GM23338 (cell line): ENCODE data around the gene DIRAS3. TPM values are rescaled to one million over a fixed set of nuclear protein-coding genes. Genes with fewer than 3 reads are reported as not detected.
"Not testable (repeated sequence)": the region's sequence is repeated elsewhere in the genome, so short reads cannot be mapped to it uniquely, and the experiment has no call there.

ENCODE experiments used
- ATAC-seq: fragments of 200-7000 bp; cut with Tn5 transposase; 3 replicates; pipeline ENCODE4 v1.9.1; 2020
- DNase-seq: peaks from one replicate; pipeline ENCODE4 v3.0.0-alpha.2; 2015; ENCODE audit warnings: low spot score
- H2AFZ ChIP-seq: fragments of 200-600 bp; sonication (generic); 2 replicates; pipeline ENCODE4 v1.8.0; 2016; ENCODE audit warnings: antibody characterized with exemption, mild to moderate bottlenecking, moderate library complexity
- H3F3A ChIP-seq: fragments of 200-600 bp; sonication (generic); replicated peaks from 2 replicates; pipeline ENCODE4 v1.8.0; 2017; ENCODE audit warnings: antibody characterized with exemption, mixed run types, low read depth
- H3K27ac ChIP-seq: fragments of 200-600 bp; sonication (generic); 2 replicates; pipeline ENCODE4 v1.6.1; 2016; ENCODE audit warnings: low read depth
- H3K27me3 ChIP-seq: fragments of 200-600 bp; sonication (generic); 2 replicates; pipeline ENCODE4 v1.8.0; 2016; ENCODE audit warnings: mild to moderate bottlenecking, mixed run types, moderate library complexity; ENCODE audit not compliant: insufficient read depth
- H3K36me3 ChIP-seq: fragments of 200-600 bp; sonication (generic); 2 replicates; pipeline ENCODE4 v1.8.0; 2016; ENCODE audit warnings: mild to moderate bottlenecking; ENCODE audit not compliant: insufficient read depth
- H3K4me1 ChIP-seq: fragments of 200-600 bp; sonication (generic); 2 replicates; pipeline ENCODE4 v1.8.0; 2016; ENCODE audit warnings: mild to moderate bottlenecking, moderate library complexity; ENCODE audit not compliant: insufficient read depth
- H3K4me2 ChIP-seq: fragments of 200-600 bp; sonication (generic); 2 replicates; pipeline ENCODE4 v1.7.1; 2017; ENCODE audit warnings: mixed run types
- H3K4me3 ChIP-seq: fragments of 200-600 bp; sonication (generic); 2 replicates; pipeline ENCODE4 v1.6.1; 2016; ENCODE audit warnings: mixed run types
- H3K79me2 ChIP-seq: fragments of 200-600 bp; sonication (generic); replicated peaks from 2 replicates; pipeline ENCODE4 v1.8.0; 2017; ENCODE audit warnings: mild to moderate bottlenecking; ENCODE audit not compliant: insufficient read depth
- H3K9me2 ChIP-seq: fragments of 200-600 bp; sonication (generic); 2 replicates; pipeline ENCODE4 v1.8.0; 2017; ENCODE audit not compliant: insufficient read depth
- H4K20me1 ChIP-seq: fragments of 200-600 bp; sonication (generic); replicated peaks from 2 replicates; pipeline ENCODE4 v1.8.0; 2017; ENCODE audit warnings: mild to moderate bottlenecking; ENCODE audit not compliant: insufficient read depth
- H3K27ac Mint-ChIP-seq: 2 replicates; pipeline ENCODE4 v1.8.0; 2020; ENCODE audit warnings: inconsistent platforms, mild to moderate bottlenecking, moderate library complexity, mixed read lengths
- H3K27me3 Mint-ChIP-seq: 3 replicates; pipeline ENCODE4 v1.8.0; 2022; ENCODE audit warnings: low read depth, mild to moderate bottlenecking, moderate library complexity, mixed read lengths, inconsistent platforms; ENCODE audit not compliant: insufficient read depth, poor library complexity
- H3K36me3 Mint-ChIP-seq: 3 replicates; pipeline ENCODE4 v1.8.0; 2021; ENCODE audit warnings: low read depth, mild to moderate bottlenecking, inconsistent platforms, moderate library complexity, mixed read lengths
- H3K4me1 Mint-ChIP-seq: 3 replicates; pipeline ENCODE4 v1.8.0; 2020; ENCODE audit warnings: mild to moderate bottlenecking, inconsistent platforms, mixed read lengths
- H3K4me3 Mint-ChIP-seq: 3 replicates; pipeline ENCODE4 v1.8.0; 2021; ENCODE audit warnings: moderate library complexity, mild to moderate bottlenecking, inconsistent platforms, mixed read lengths
- H3K9me3 Mint-ChIP-seq: 3 replicates; pipeline ENCODE4 v1.8.0; 2020; ENCODE audit warnings: moderate library complexity, mild to moderate bottlenecking, inconsistent platforms, mixed read lengths
- CREB1 ChIP-seq: fragments of 250-450 bp; sonication (Bioruptor Pico); IDR thresholded peaks from 2 replicates; pipeline ENCODE4 v1.5.0; 2020; ENCODE audit warnings: low read depth, mild to moderate bottlenecking, moderate library complexity
- EZH2 ChIP-seq: fragments of 200-600 bp; sonication (generic); IDR thresholded peaks from one replicate; pipeline ENCODE4 v1.8.0; 2017; ENCODE audit warnings: antibody characterized with exemption, mild to moderate bottlenecking, low read depth; ENCODE audit not compliant: unreplicated experiment
- EZH2phosphoT487 ChIP-seq: fragments of 200-600 bp; sonication (generic); IDR thresholded peaks from one replicate; pipeline ENCODE4 v1.8.1; 2018; ENCODE audit warnings: antibody characterized with exemption; ENCODE audit not compliant: unreplicated experiment
- NANOG ChIP-seq: IDR thresholded peaks from 2 replicates; pipeline ENCODE4 v1.6.1; 2016; ENCODE audit warnings: antibody characterized with exemption, borderline replicate concordance
- POLR2AphosphoS5 ChIP-seq: IDR thresholded peaks from 2 replicates; pipeline ENCODE4 v1.6.1; 2016; ENCODE audit warnings: antibody characterized with exemption, low read depth
- STAT1 ChIP-seq: IDR thresholded peaks from one replicate; pipeline ENCODE4 v1.6.1; 2016; ENCODE audit warnings: antibody characterized with exemption; ENCODE audit not compliant: unreplicated experiment
- ZNF114 ChIP-seq: fragments of 250-450 bp; sonication (Bioruptor Pico); IDR thresholded peaks from 2 replicates; pipeline ENCODE4 v1.5.0; 2020; ENCODE audit warnings: mild to moderate bottlenecking, moderate library complexity
- ZNF331 ChIP-seq: fragments of 250-450 bp; sonication (Bioruptor Pico); IDR thresholded peaks from 2 replicates; pipeline ENCODE4 v1.5.0; 2020; ENCODE audit warnings: low read depth, mild to moderate bottlenecking, moderate library complexity
- polyA plus RNA-seq: library from polyadenylated mRNA; unstranded; fragments of >200 nt; fragmentation: Nextera tagmentation; extraction: Ambion mirVana; gene quantifications from 2 replicates; pipeline ENCODE4 v1.2.1, GENCODE V29; 2016
- total RNA-seq: library from RNA; depleted of rRNA; stranded (reverse); fragments of >200 nt; shearing (Covaris generic); gene quantifications from 2 replicates; pipeline ENCODE4 v1.2.3, GENCODE V29; 2014
- TF ChIP-seq, protein P1 (sequence below), 2 experiments: fragments of 200-600 bp in 1 of 2; sonication (generic) in 1 of 2; conservative IDR thresholded peaks; 2 replicates each; pipeline versions ENCODE4 v1.5.1 to v1.6.1; 2016 to 2017; ENCODE audit warnings: antibody characterized with exemption in 2 of 2, low read depth in 2 of 2, mild to moderate bottlenecking in 2 of 2, moderate library complexity in 1 of 2
- TF ChIP-seq, protein P2 (sequence below): IDR thresholded peaks from 2 replicates; pipeline ENCODE4 v1.6.1; 2016; ENCODE audit warnings: antibody characterized with exemption

The DIRAS3 gene
- total and polyA plus RNA-seq, 2 experiments from 2014 or later: 0.21 to 0.40 TPM

DNA sequence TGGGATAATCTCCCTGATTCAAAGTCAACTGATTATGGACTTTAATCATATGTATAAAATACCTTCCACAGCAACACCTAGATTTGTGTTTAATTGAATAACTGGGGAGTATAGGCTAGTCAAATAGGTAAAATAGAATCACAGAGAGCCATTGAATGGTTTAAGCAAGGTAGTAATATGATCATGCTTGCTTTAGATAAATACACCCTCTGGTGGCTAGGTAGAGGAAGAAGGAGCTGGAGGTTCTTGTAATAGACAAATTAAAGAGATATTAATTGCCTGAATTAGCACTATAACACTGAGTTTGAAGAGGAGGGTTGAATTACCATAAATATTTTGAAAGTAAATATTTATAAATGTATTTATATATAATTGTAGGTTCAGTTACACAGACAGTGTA, 40.3 kb downstream of the DIRAS3 start:
- Mint-ChIP-seq H3K9me3 (no peaks in the 10 kb centered on the region), H3K4me1 (no peaks in the 10 kb centered on the region), H3K27ac (no peak overlapping the region), H3K36me3 (no peaks in the 10 kb centered on the region), H3K4me3 (no peak overlapping the region), H3K27me3 (no peaks in the 10 kb centered on the region)
- H3K27ac ChIP-seq: no peak overlapping the region
- no peaks in the 10 kb centered on the region for H3K36me3 ChIP-seq
- no peaks in the 10 kb centered on the region for H3F3A ChIP-seq
- no peak for TF ChIP-seq CREB1 (CRISPR knock-in tag)
- TF ChIP-seq NANOG: no peak
- TF ChIP-seq, protein P1, sequence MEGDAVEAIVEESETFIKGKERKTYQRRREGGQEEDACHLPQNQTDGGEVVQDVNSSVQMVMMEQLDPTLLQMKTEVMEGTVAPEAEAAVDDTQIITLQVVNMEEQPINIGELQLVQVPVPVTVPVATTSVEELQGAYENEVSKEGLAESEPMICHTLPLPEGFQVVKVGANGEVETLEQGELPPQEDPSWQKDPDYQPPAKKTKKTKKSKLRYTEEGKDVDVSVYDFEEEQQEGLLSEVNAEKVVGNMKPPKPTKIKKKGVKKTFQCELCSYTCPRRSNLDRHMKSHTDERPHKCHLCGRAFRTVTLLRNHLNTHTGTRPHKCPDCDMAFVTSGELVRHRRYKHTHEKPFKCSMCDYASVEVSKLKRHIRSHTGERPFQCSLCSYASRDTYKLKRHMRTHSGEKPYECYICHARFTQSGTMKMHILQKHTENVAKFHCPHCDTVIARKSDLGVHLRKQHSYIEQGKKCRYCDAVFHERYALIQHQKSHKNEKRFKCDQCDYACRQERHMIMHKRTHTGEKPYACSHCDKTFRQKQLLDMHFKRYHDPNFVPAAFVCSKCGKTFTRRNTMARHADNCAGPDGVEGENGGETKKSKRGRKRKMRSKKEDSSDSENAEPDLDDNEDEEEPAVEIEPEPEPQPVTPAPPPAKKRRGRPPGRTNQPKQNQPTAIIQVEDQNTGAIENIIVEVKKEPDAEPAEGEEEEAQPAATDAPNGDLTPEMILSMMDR (conservative IDR thresholded peaks at IDR 0.05; ENCODE audit: low read depth in 2 of 2): peak; percentile 52 to 55
- TF ChIP-seq EZH2phosphoT487: no peak
- TF ChIP-seq POLR2AphosphoS5: no peak
- no peaks in the 10 kb centered on the region for H3K27me3 ChIP-seq
- H3K4me2 ChIP-seq: no peak overlapping the region
- no peaks in the 10 kb centered on the region for H4K20me1 ChIP-seq
- no peaks in the 10 kb centered on the region for H3K79me2 ChIP-seq
- DNase-seq (peak; percentile 40), ATAC-seq (no peak; the same call in 1 of the 3 replicates)
- no peak overlapping the region for H2AFZ ChIP-seq
- no peaks in the 10 kb centered on the region for H3K9me2 ChIP-seq
- H3K4me3 ChIP-seq: no peak overlapping the region
- H3K4me1 ChIP-seq: no peaks in the 10 kb centered on the region

DNA sequence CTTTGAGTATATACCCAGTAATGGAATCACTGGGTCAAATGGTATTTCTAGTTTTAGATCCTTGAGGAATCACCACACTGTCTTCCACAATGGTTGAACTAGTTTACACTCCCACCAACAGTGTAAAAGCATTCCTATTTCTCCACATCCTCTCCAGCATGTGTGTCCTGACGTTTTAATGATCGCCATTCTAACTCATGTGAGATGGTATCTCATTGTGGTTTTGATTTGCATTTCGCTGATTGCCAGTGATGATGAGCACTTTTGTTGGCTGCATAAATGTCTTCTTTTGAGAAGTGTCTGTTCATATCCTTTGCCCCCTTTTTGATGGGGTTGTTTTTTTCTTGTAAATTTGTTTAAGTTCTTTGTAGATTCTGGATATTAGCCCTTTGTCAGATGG, 46.8 kb downstream of the DIRAS3 start:
- H3K4me1 ChIP-seq, H3K36me3 ChIP-seq, H4K20me1 ChIP-seq, H3K27me3 ChIP-seq, DNase-seq, H3K27ac Mint-ChIP-seq, H3F3A ChIP-seq, H3K79me2 ChIP-seq, H2AFZ ChIP-seq, H3K4me1 Mint-ChIP-seq, H3K36me3 Mint-ChIP-seq, H3K4me3 Mint-ChIP-seq, H3K27me3 Mint-ChIP-seq, H3K4me3 ChIP-seq, H3K27ac ChIP-seq, H3K9me2 ChIP-seq, ATAC-seq, H3K4me2 ChIP-seq: not testable (repeated sequence)
- H3K9me3 Mint-ChIP-seq: peaks cover 25% of the 10 kb centered on the region

DNA sequence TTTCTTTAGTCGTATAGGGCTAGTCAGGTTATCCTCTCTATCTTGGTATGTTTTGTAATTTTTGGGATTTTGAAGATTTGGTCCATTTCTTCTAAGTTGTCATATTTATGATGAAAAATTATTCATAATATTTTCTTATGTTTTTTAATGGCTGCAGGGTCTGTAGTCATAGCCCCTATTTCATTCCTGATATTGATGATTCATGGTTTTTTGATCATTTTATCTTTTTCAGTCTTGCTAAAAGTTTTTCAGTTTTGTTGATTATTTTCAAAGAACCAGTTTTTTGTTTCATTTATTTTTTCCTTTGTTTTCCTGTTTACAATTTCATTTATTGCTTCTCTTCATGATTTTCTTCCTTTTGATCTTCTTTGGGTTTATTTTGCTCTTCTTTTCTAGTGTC, 50.2 kb downstream of the DIRAS3 start:
- ATAC-seq: no peak
- H3K4me2 ChIP-seq: no peak overlapping the region
- no peaks in the 10 kb centered on the region for H3K79me2 ChIP-seq
- H3K36me3 ChIP-seq: no peaks in the 10 kb centered on the region
- Mint-ChIP-seq H3K27ac (no peak overlapping the region), H3K36me3 (no peaks in the 10 kb centered on the region), H3K27me3 (no peaks in the 10 kb centered on the region), H3K9me3 (peaks cover 25% of the 10 kb centered on the region), H3K4me1 (no peaks in the 10 kb centered on the region), H3K4me3 (no peak overlapping the region)
- no peaks in the 10 kb centered on the region for H3K9me2 ChIP-seq
- no peak overlapping the region for H3K27ac ChIP-seq
- no peaks in the 10 kb centered on the region for H4K20me1 ChIP-seq
- H3K4me3 ChIP-seq: no peak overlapping the region
- H2AFZ ChIP-seq: no peak overlapping the region
- no peak for DNase-seq
- no peaks in the 10 kb centered on the region for H3K4me1 ChIP-seq
- no peaks in the 10 kb centered on the region for H3F3A ChIP-seq
- no peaks in the 10 kb centered on the region for H3K27me3 ChIP-seq
- TF ChIP-seq EZH2phosphoT487 (no peak), ZNF114 (no peak), STAT1 (no peak), EZH2 (no peak), ZNF331 (CRISPR knock-in tag) (no peak), POLR2AphosphoS5 (no peak), NANOG (no peak), CREB1 (CRISPR knock-in tag) (no peak)
- TF ChIP-seq, protein P2, sequence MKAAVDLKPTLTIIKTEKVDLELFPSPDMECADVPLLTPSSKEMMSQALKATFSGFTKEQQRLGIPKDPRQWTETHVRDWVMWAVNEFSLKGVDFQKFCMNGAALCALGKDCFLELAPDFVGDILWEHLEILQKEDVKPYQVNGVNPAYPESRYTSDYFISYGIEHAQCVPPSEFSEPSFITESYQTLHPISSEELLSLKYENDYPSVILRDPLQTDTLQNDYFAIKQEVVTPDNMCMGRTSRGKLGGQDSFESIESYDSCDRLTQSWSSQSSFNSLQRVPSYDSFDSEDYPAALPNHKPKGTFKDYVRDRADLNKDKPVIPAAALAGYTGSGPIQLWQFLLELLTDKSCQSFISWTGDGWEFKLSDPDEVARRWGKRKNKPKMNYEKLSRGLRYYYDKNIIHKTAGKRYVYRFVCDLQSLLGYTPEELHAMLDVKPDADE: no peak
- TF ChIP-seq, protein P1 (conservative IDR thresholded peaks at IDR 0.05; ENCODE audit: low read depth in 2 of 2): no peak
